Activated T-helper 1 cell treated with anti-CD3 and anti-CD28 coated beads, Interleukin-2, amount 50 U/mL, for 16 hours (primary cell): ENCODE measurements around the gene GNB1.
A peak's percentile ranks its signal among the peaks of the same experiment; 100 is the strongest.
"Not testable (repeated sequence)": the region's sequence is repeated elsewhere in the genome, so short reads cannot be mapped to it uniquely, and the experiment has no call there.

ENCODE experiments used
- DNase-seq, 2 donors: peaks; one replicate each; pipeline ENCODE4 v3.0.0-alpha.2; 2020; ENCODE audit warnings: low read depth in 1 of 2, low spot score in 1 of 2

Gene GNB1

GRCh38 chr1:1892079-1892762 lies 1.3 kb upstream of the GNB1 start:
- no peak for DNase-seq

- peak; percentile 48 to 69 for DNase-seq
Observed at GRCh38 chr1:1891349-1892078, 627 bp upstream of the GNB1 start.

GRCh38 chr1:1889847-1890505 lies 911 bp downstream of the GNB1 start:
- DNase-seq = peak in 1 of 2 donors; percentile 22

- no peak for DNase-seq
Observed at GRCh38 chr1:1889090-1889750, 1.7 kb downstream of the GNB1 start.

- not testable (repeated sequence) for DNase-seq
Observed at GRCh38 chr1:1883890-1884289, 7.0 kb downstream of the GNB1 start.

GRCh38 chr1:1883092-1883873 lies 7.6 kb downstream of the GNB1 start:
- DNase-seq = no peak

GRCh38 chr1:1881727-1882126 lies 9.2 kb downstream of the GNB1 start:
- no peak for DNase-seq

- no peak for DNase-seq
Observed at GRCh38 chr1:1880617-1881312, 10.1 kb downstream of the GNB1 start.

GRCh38 chr1:1879942-1880341 lies 10.9 kb downstream of the GNB1 start:
- no peak for DNase-seq

GRCh38 chr1:1877865-1878436 lies 12.9 kb downstream of the GNB1 start:
- no peak for DNase-seq

GRCh38 chr1:1876335-1876930 lies 14.5 kb downstream of the GNB1 start:
- DNase-seq = no peak

- DNase-seq = no peak
Observed at GRCh38 chr1:1875932-1876331, 15.0 kb downstream of the GNB1 start.

- no peak for DNase-seq
Observed at GRCh38 chr1:1874901-1875300, 16.0 kb downstream of the GNB1 start.

- DNase-seq = no peak
Observed at GRCh38 chr1:1873186-1873585, 17.7 kb downstream of the GNB1 start.

- DNase-seq = no peak
Observed at GRCh38 chr1:1872329-1872994, 18.4 kb downstream of the GNB1 start.

GRCh38 chr1:1869469-1869868 lies 21.4 kb downstream of the GNB1 start:
- no peak for DNase-seq

- DNase-seq = no peak
Observed at GRCh38 chr1:1867164-1867563, 23.7 kb downstream of the GNB1 start.

GRCh38 chr1:1862905-1863547 lies 27.9 kb downstream of the GNB1 start:
- DNase-seq = no peak
